Uterus (tissue), 4 donors: ENCODE data around the gene SCFD2. TPM values are rescaled to one million over a fixed set of nuclear protein-coding genes. Genes with fewer than 3 reads are reported as not detected.

ENCODE experiments used
- DNase-seq, 2 donors: peaks; one replicate each; pipeline ENCODE4 v3.0.0-alpha.2; 2019 to 2020
- H3K27ac ChIP-seq, 2 donors: fragments of 200-600 bp; sonication (generic); 1 replicate in 1 of 2; 2 replicates in 1 of 2; pipeline ENCODE4 v1.5.1; 2016 to 2018
- H3K27me3 ChIP-seq, 2 donors: fragments of 200-600 bp; sonication (generic); one replicate each; pipeline ENCODE4 v1.5.1; 2018 to 2019; ENCODE audit warnings: control low read depth in 1 of 2
- H3K36me3 ChIP-seq, 2 donors: fragments of 200-600 bp; sonication (generic); one replicate each; pipeline ENCODE4 v1.5.1; 2019; ENCODE audit warnings: control low read depth in 1 of 2
- H3K4me1 ChIP-seq, 2 donors: fragments of 200-600 bp; sonication (generic); one replicate each; pipeline ENCODE4 v1.5.1; 2018 to 2019; ENCODE audit warnings: control low read depth in 1 of 2
- H3K4me3 ChIP-seq, 2 donors: fragments of 200-600 bp; sonication (generic); 1 replicate in 1 of 2; 2 replicates in 1 of 2; pipeline ENCODE4 v1.5.1; 2018 to 2019; ENCODE audit warnings: mild to moderate bottlenecking in 1 of 2
- H3K9me3 ChIP-seq, 2 donors: fragments of 200-600 bp; sonication (generic); one replicate each; pipeline ENCODE4 v1.5.1; 2019; ENCODE audit warnings: control low read depth in 1 of 2
- CTCF ChIP-seq, 4 experiments: fragments of 200-600 bp in 2 of 4; fragments of 450-650 bp in 2 of 4; sonication (generic) in 2 of 4; IDR thresholded peaks; one replicate each; pipeline ENCODE4 v1.5.1; 2016 to 2019; ENCODE audit warnings: antibody characterized with exemption in 4 of 4, mild to moderate bottlenecking in 2 of 4, moderate library complexity in 1 of 4
- POLR2A ChIP-seq, 2 donors: fragments of 450-650 bp; IDR thresholded peaks; one replicate each; pipeline ENCODE4 v1.6.1; 2016; ENCODE audit warnings: antibody characterized with exemption in 2 of 2, mild to moderate bottlenecking in 1 of 2, moderate library complexity in 1 of 2
- intact Hi-C: fragments of 100-400 bp; cut with DNase I; formaldehyde crosslinking; loops from one replicate; pipeline ENCODE4 v1.15.1; 2023; ENCODE audit warnings: low total_unique reads
- total RNA-seq, 4 donors: library from RNA; depleted of rRNA in 3 of 4; stranded (reverse); fragments of >200 nt in 3 of 4; gene quantifications; one replicate each; pipeline versions ENCODE4 v1.1.0 to v1.2.4, GENCODE V29; 2014 to 2023
- donor health status: DM: yes; HTN: yes; CAD: no.

Gene SCFD2
- total RNA-seq, 4 donors from 2014 or later: 19.6 to 36.2 (median 24.5) TPM

- no peak for DNase-seq
- no peaks in the 10 kb centered on the region for H3K27me3 ChIP-seq
- intact Hi-C loops: loop anchor here (10.0 kb wide), 1 partner anchor 1035 kb away; no protein-coding TSS in a partner anchor
These were observed 166.5 kb downstream of the SCFD2 start for GRCh38 chr4:53199356-53199755.

GRCh38 chr4:53197772-53198142 is 168.1 kb downstream of the SCFD2 start:
- no peak for DNase-seq

More at GRCh38 chr4:53199356-53199755, 166.5 kb downstream of the SCFD2 start:
- Histone ChIP-seq H3K27ac (no peak overlapping the region), H3K9me3 (no peaks in the 10 kb centered on the region), H3K36me3 (no peaks in the 10 kb centered on the region), H3K4me1 (no peaks in the 10 kb centered on the region), H3K4me3 (no peak overlapping the region)
- TF ChIP-seq CTCF (IDR thresholded peaks at IDR 0.05) (no peak), POLR2A (IDR thresholded peaks at IDR 0.05) (no peak)

GRCh38 chr4:53196882-53197771 is 168.7 kb downstream of the SCFD2 start:
- no peaks in the 10 kb centered on the region for H3K27me3 ChIP-seq
- intact Hi-C loops: loop anchor here (10.0 kb wide), 1 partner anchor 1038 kb away; no protein-coding TSS in a partner anchor
- TF ChIP-seq POLR2A (IDR thresholded peaks at IDR 0.05) (no peak), CTCF (IDR thresholded peaks at IDR 0.05) (peak; percentile 62 to 82 (median 70))
- H3K27ac ChIP-seq: peak overlapping the region in 1 of 2 donors; percentile 1
- H3K9me3 ChIP-seq: no peaks in the 10 kb centered on the region
- H3K4me1 ChIP-seq: no peaks in the 10 kb centered on the region
- H3K36me3 ChIP-seq: no peaks in the 10 kb centered on the region
- DNase-seq: no peak
- H3K4me3 ChIP-seq: no peak overlapping the region

More at GRCh38 chr4:53197772-53198142, 168.1 kb downstream of the SCFD2 start:
- Histone ChIP-seq H3K27me3 (no peaks in the 10 kb centered on the region), H3K4me1 (no peaks in the 10 kb centered on the region), H3K4me3 (no peak overlapping the region), H3K36me3 (no peaks in the 10 kb centered on the region), H3K9me3 (no peaks in the 10 kb centered on the region), H3K27ac (no peak overlapping the region)
- TF ChIP-seq POLR2A (IDR thresholded peaks at IDR 0.05): no peak
- no peak for TF ChIP-seq CTCF (IDR thresholded peaks at IDR 0.05)
- intact Hi-C loops: loop anchor here (10.0 kb wide), 1 partner anchor 1037 kb away; no protein-coding TSS in a partner anchor

- H3K9me3 ChIP-seq: no peaks in the 10 kb centered on the region
- H3K27me3 ChIP-seq: no peaks in the 10 kb centered on the region
- H3K27ac ChIP-seq: peak overlapping the region in 1 of 2 donors; percentile 5
- H3K4me1 ChIP-seq: no peaks in the 10 kb centered on the region
- no peak for TF ChIP-seq POLR2A (IDR thresholded peaks at IDR 0.05)
- TF ChIP-seq CTCF (IDR thresholded peaks at IDR 0.05): no peak
- no peak overlapping the region for H3K4me3 ChIP-seq
- intact Hi-C loops: loop anchor here (10.0 kb wide), 1 partner anchor 1039 kb away; no protein-coding TSS in a partner anchor
- DNase-seq: no peak
- no peaks in the 10 kb centered on the region for H3K36me3 ChIP-seq
These were observed 169.8 kb downstream of the SCFD2 start for GRCh38 chr4:53195815-53196661.
